Coronary artery (tissue), 2 donors: ENCODE data around the gene TSPAN10.

Source experiments
- DNase-seq: peaks from one replicate; pipeline ENCODE4 v3.0.0-alpha.2; 2017; ENCODE audit warnings: low spot score
- H3K27ac ChIP-seq, 2 donors: fragments of 200-600 bp; sonication (generic); one replicate each; pipeline ENCODE4 v1.5.1; 2016 to 2019
- H3K4me3 ChIP-seq: fragments of 200-600 bp; sonication (generic); 2 replicates; pipeline ENCODE4 v1.5.1; 2016; ENCODE audit warnings: mild to moderate bottlenecking, moderate library complexity
- TF ChIP-seq, protein P1 (sequence below): fragments of 200-600 bp; sonication (generic); IDR thresholded peaks from one replicate; pipeline ENCODE4 v1.5.1; 2019; ENCODE audit warnings: antibody characterized with exemption

Gene TSPAN10

DNA sequence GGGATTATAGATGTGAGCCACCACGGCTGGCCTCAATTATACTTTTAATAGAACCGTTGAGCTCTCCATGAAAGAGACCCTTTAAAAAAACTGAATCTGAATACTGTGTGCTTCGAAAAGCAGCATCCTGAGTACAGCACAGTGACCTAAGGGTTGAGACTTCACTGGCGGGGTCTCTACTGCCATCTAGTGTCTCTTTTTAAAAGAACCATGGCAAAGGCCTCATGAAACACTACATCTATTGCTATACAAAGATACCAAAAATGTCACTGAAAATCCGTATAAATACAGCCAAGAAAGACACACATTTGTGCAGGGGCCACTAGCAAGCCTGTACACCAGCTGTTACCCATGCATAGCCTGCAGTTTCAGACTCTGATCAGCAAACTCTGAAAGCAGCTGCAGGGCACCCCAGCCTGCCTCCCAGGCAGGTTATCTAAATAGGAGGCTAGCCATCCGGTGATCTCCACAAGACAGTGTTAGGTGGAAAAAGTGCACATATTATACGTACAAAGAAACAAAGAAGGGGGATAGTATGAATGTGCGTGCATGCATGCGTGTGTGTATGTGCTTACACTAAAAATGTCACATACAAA, 35.4 kb upstream of the TSPAN10 start:
- Histone ChIP-seq H3K27ac (no peak overlapping the region), H3K4me3 (no peak overlapping the region)
- TF ChIP-seq, protein P1, sequence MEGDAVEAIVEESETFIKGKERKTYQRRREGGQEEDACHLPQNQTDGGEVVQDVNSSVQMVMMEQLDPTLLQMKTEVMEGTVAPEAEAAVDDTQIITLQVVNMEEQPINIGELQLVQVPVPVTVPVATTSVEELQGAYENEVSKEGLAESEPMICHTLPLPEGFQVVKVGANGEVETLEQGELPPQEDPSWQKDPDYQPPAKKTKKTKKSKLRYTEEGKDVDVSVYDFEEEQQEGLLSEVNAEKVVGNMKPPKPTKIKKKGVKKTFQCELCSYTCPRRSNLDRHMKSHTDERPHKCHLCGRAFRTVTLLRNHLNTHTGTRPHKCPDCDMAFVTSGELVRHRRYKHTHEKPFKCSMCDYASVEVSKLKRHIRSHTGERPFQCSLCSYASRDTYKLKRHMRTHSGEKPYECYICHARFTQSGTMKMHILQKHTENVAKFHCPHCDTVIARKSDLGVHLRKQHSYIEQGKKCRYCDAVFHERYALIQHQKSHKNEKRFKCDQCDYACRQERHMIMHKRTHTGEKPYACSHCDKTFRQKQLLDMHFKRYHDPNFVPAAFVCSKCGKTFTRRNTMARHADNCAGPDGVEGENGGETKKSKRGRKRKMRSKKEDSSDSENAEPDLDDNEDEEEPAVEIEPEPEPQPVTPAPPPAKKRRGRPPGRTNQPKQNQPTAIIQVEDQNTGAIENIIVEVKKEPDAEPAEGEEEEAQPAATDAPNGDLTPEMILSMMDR = peak; percentile 80
- DNase-seq = no peak

DNA sequence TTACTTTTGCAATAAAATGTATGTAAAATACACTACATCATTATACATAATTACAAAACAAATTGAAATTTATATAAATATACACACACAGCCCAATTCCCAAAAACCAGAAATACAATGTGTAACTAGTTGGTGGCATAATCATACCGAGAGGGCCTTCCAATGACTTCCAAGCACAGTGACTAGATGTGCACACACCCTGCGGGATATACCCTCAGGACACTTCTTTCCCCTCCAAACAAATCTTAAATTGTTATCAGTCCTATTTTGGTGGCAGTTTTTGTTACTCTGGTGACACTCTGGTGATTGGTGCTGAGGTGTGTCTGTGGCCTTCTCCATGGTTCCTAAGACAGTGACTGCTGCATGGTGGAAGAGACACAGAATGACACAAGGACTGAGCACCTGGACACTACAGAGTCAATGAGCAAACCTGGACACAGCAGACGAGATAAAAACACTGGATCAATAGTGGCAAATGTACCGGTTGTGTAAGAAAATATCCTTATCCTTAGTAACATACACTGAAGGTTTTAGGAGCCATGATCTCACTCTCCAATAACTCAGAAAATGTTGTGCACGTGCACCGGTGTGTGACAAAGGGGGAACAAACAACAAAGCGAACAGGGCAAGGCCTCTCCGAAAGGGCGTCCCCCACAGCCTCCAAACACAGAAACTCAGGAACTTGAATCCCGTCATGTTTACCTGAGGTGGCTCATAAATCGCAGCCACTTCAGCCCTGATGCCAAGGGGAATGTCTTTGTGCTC, 33.0 kb upstream of the TSPAN10 start:
- no peak overlapping the region for H3K27ac ChIP-seq
- no peak overlapping the region for H3K4me3 ChIP-seq
- DNase-seq = no peak
- TF ChIP-seq, protein P1 = no peak

DNA sequence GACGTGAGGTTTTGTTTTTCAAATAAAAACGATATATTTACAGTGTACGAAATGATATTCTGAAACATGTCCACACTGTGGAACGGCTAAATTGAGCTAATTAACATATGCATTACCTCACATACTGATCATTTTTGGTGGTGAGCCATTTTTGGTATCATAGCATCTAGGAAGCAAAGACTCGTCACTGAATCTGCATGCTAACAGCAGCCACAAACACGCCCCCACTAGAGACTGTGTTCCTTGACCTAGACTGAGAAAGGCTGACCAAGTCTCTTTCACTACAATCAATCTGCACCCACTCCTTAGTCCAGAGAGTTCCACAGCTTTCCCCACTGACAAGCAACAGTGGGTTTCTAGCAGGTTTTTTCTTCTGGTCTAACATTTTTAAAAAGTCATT, 29.6 kb upstream of the TSPAN10 start:
- DNase-seq = no peak
- Histone ChIP-seq H3K4me3 (no peak overlapping the region), H3K27ac (no peak overlapping the region)
- TF ChIP-seq, protein P1 = no peak

DNA sequence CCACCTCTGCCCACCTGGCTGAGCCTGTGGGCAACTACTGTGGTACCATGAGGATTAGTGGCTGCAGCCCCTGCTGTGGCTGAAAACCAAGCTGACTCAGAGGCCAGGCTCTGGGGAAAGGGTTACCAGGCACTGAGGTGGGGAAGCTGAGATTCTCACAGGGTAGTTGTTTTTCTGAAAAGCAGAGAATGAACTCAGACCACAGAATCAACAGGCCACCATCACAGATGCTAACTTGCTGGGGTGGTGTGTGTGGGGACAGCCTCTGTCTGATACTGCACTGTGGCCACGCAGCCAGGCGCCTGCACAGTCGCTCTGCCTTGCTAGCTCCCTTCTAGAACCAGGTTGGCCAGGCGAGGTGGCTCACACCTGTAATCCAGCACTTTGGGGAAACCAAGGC, 28.9 kb upstream of the TSPAN10 start:
- no peak for DNase-seq
- TF ChIP-seq, protein P1 = no peak
- H3K27ac ChIP-seq = no peak overlapping the region
- H3K4me3 ChIP-seq = no peak overlapping the region

DNA sequence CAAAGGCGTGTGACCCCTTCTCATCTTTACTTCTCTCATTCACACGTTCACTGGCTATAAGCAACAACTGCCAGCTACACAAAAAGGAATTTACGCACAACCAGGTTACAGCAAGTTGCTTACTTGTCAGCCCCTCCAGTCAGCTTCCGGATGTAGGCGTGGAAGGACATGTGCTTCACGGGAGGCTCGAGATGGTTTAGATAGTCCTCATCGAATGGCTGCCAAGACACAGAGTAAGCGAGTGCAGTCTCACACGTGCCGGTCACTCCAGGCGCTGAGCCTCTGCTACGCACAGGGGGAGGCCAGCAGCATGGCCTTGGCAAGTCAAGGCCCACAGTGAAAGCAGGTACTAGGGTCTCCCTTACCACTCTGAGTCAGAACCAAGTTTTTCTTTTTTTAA, 28.4 kb upstream of the TSPAN10 start:
- H3K27ac ChIP-seq = no peak overlapping the region
- TF ChIP-seq, protein P1 = no peak
- no peak for DNase-seq
- H3K4me3 ChIP-seq = no peak overlapping the region

DNA sequence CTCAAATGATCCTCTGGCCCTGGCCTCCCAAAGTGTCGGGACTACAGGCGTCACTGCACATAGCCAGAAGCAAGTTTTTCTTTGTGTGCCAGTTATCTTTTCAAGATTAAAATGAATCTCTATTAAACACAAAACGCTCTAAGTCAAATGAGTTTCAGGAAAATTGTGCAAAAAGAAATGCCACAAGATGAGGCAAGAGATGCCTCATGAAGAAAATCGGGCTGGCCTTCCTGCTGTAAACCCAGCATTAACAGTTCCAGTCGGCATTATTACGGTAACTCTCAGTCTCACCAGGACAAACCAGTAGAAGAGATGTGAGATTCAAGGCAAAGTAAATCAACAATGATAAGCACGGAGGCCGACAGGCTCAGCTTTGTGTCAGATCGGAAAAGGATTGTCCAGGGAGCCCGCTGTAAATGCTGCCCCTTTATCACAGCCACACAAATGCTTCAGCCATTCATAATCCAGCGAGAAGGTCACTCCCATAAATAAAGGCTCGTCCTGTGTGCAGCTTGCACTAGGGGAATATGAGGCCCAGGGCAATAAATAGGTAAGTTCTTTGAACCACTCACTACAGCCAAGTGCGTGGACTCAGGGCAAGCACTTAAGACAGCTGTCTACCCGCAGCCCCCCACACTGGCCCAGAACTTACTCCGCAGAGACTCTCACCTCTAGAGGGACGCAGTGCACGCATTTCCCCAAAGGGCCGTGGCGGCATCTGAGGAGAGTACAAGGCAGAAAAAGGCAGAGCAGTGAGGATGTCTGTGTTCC, 27.3 kb upstream of the TSPAN10 start:
- no peak for DNase-seq
- TF ChIP-seq, protein P1 = no peak
- Histone ChIP-seq H3K4me3 (no peak overlapping the region), H3K27ac (no peak overlapping the region)
